GM12892 (cell line): Measurements from ENCODE around the gene RPL18A.

Experiments used
- POLR2A ChIP-seq: IDR thresholded peaks from 2 replicates; pipeline ENCODE4 v1.6.1; 2011; ENCODE audit warnings: low read depth, low read length, control low read depth
- POLR2AphosphoS5 ChIP-seq: IDR thresholded peaks from 2 replicates; pipeline ENCODE4 v1.6.1; 2011; ENCODE audit warnings: low read depth, low read length, control low read depth
- TAF1 ChIP-seq: IDR thresholded peaks from 2 replicates; pipeline ENCODE4 v1.6.1; 2011; ENCODE audit warnings: low read depth, mild to moderate bottlenecking, control low read depth, low read length, borderline replicate concordance

DNA sequence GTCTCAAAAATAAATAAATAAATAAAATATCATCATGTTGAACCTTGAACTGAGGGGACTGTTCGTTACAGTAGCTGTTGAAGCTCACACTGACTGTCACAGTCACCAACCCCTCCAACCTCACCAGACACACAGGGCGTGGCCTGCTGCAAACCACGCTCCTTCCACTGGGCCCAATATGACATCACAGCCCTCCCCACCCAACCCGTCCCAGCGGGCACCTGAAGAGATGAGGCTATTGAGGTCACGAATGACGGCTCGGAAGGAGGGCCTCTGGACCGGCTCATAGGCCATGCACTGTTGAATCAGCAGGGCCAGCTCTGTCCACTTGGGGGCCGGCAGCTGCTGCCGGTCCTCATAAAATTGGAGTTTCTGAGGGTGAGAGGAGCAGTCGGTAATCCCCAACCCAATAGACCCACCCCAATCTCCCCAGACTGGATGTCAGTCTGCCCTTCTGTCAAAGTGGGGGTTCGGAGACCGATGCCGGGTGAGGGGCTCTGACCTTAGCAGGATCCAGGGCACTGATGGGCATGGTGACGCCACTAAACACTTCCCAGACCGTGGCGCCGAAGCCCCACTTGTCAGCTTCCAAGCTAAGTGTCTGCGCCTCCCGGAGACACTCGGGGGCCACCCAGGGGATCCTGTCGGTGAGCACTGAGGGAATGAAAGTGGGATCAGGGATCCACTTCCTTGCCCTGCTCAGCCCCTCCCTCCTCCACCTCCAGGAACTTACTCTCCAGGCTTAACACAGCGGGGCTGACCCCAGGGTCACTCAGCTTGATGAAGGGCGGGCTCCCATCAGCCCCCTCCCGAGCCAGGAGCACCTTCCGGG is 25.1 kb upstream of the RPL18A start:
- TF ChIP-seq POLR2A (no peak), POLR2AphosphoS5 (no peak), TAF1 (no peak)
